A549 (cell line): ENCODE measurements around the gene PDE3A. TPM values are rescaled to one million over a fixed set of nuclear protein-coding genes. Genes with fewer than 3 reads are reported as not detected.

Source experiments
- ATAC-seq, 2 experiments: fragments of 200-7000 bp in 1 of 2; fragments of >200 bp in 1 of 2; cut with Nextera tagmentation in 1 of 2; cut with Tn5 transposase in 1 of 2; 3 replicates each; pipeline versions ENCODE4 v1.8.0 to v1.9.1; 2018 to 2020; ENCODE audit warnings: mild to moderate bottlenecking in 1 of 2, moderate library complexity in 1 of 2
- CTCF ChIA-PET: fragments of 300-600 bp; sonication (Branson Sonifier 250); formaldehyde crosslinking; extraction: SDS; loops from one replicate; lab custom pipeline; 2021; ENCODE audit warnings: antibody characterized with exemption, inconsistent platforms; lab: Yijun Ruan, JAX
- POLR2A ChIA-PET: fragments of 350-600 bp; formaldehyde crosslinking; extraction: SDS; loops from one replicate; lab custom pipeline; 2021; ENCODE audit warnings: antibody characterized with exemption, inconsistent platforms; lab: Yijun Ruan, JAX
- DNase-seq, 2 experiments: peaks; one replicate each; pipeline versions ENCODE4 v3.0.0 to v3.0.0-alpha.2; 2011 to 2016; ENCODE audit warnings: low read depth in 1 of 2, low spot score in 1 of 2
- FAIRE-seq: peaks from 2 replicates; lab custom pipeline; 2011; peaks lifted over from hg19 to GRCh38; lab: Jason Lieb, UNC
- H3K27ac ChIP-seq, 2 experiments: fragments of >200 bp; sonication (Bioruptor Twin); formaldehyde crosslinking; 3 replicates each; pipeline ENCODE4 v1.5.1; 2016 to 2017
- H3K4me1 ChIP-seq: fragments of >200 bp; sonication (Bioruptor Twin); formaldehyde crosslinking; 3 replicates; pipeline ENCODE4 v1.6.1; 2016
- H3K4me2 ChIP-seq: fragments of >200 bp; sonication (Bioruptor Twin); formaldehyde crosslinking; 3 replicates; pipeline ENCODE4 v1.6.1; 2016
- H3K4me3 ChIP-seq: fragments of >200 bp; sonication (Bioruptor Twin); formaldehyde crosslinking; 3 replicates; pipeline ENCODE4 v1.5.1; 2016
- H3K9me3 ChIP-seq: fragments of >200 bp; sonication (Bioruptor Twin); formaldehyde crosslinking; 3 replicates; pipeline ENCODE4 v1.6.1; 2016
- EHF ChIP-seq: fragments of 250-450 bp; sonication (Bioruptor Pico); IDR thresholded peaks from 2 replicates; pipeline ENCODE4 v1.5.0; 2020; ENCODE audit warnings: mild to moderate bottlenecking
- FOSL2 ChIP-seq, 2 experiments: fragments of 450-650 bp in 1 of 2; fragments of >200 bp in 1 of 2; sonication (Bioruptor Twin) in 1 of 2; formaldehyde crosslinking; IDR thresholded peaks; 2 replicates each; pipeline versions ENCODE4 v1.5.0 to v1.6.1; 2016 to 2020; ENCODE audit warnings: mild to moderate bottlenecking in 1 of 2, moderate library complexity in 1 of 2
- KDM5A ChIP-seq: fragments of 200-600 bp; sonication (generic); IDR thresholded peaks from 2 replicates; pipeline ENCODE4 v1.6.1; 2016; ENCODE audit warnings: antibody characterized with exemption, mild to moderate bottlenecking
- MAFK ChIP-seq: fragments of 450-650 bp; IDR thresholded peaks from 2 replicates; pipeline ENCODE4 v1.6.1; 2014; ENCODE audit not compliant: partially characterized antibody
- MYC ChIP-seq: IDR thresholded peaks from 2 replicates; pipeline ENCODE4 v1.6.1; 2012; ENCODE audit warnings: mild to moderate bottlenecking, inconsistent platforms, low read length, improper control_type of control experiment, borderline replicate concordance
- NFE2L2 ChIP-seq: fragments of 150-350 bp; conservative IDR thresholded peaks from 2 replicates; pipeline ENCODE4 v1.6.1; 2014; ENCODE audit warnings: low read length
- POLR2AphosphoS2 ChIP-seq: conservative IDR thresholded peaks from 2 replicates; pipeline ENCODE4 v1.6.1; 2012; ENCODE audit warnings: low read length, improper control_type of control experiment, inconsistent platforms
- RAD21 ChIP-seq, 2 experiments: fragments of >200 bp in 1 of 2; sonication (Bioruptor Twin) in 1 of 2; formaldehyde crosslinking in 1 of 2; IDR thresholded peaks in 1 of 2; conservative IDR thresholded peaks in 1 of 2; 2 replicates in 1 of 2; 3 replicates in 1 of 2; pipeline ENCODE4 v1.6.1; 2012 to 2018; ENCODE audit warnings: inconsistent platforms in 1 of 2
- RNF2 ChIP-seq: fragments of 200-600 bp; sonication (generic); IDR thresholded peaks from 2 replicates; pipeline ENCODE4 v1.6.1; 2016; ENCODE audit warnings: low read depth, mild to moderate bottlenecking, antibody characterized with exemption, moderate library complexity, borderline replicate concordance
- SMC3 ChIP-seq: fragments of >200 bp; sonication (Bioruptor Twin); formaldehyde crosslinking; IDR thresholded peaks from 3 replicates; pipeline ENCODE4 v1.6.1; 2018; ENCODE audit warnings: inconsistent platforms
- TFCP2L1 ChIP-seq: fragments of 250-450 bp; sonication (Bioruptor Pico); IDR thresholded peaks from 2 replicates; pipeline ENCODE4 v1.5.0; 2021; ENCODE audit warnings: mild to moderate bottlenecking
- TP53 ChIP-seq: fragments of 250-450 bp; sonication (Bioruptor Pico); IDR thresholded peaks from 2 replicates; pipeline ENCODE4 v1.5.0; 2021; ENCODE audit warnings: mild to moderate bottlenecking, moderate library complexity
- ZC3H11A ChIP-seq: fragments of 450-650 bp; IDR thresholded peaks from 2 replicates; pipeline ENCODE4 v1.6.1; 2014; ENCODE audit warnings: antibody characterized with exemption, mild to moderate bottlenecking
- ZNF302 ChIP-seq: fragments of 250-450 bp; sonication (Bioruptor Pico); IDR thresholded peaks from 2 replicates; pipeline ENCODE4 v1.9.0; 2021; ENCODE audit warnings: inconsistent platforms, mild to moderate bottlenecking, moderate library complexity
- WGBS: methylation state at CpG from one replicate; pipeline ENCODE4 v1.1.6; 2017; ENCODE audit errors: missing lambda C conversion rate; 5-methylcytosine and 5-hydroxymethylcytosine counted together
- polyA plus RNA-seq, 4 experiments: library from polyadenylated mRNA; depleted of rRNA in 3 of 4; stranded (reverse); fragments of >200 nt; fragmentation: RNase III in 1 of 4; extraction: RNeasy Plus Mini Kit Qiagen cat#74134 plus additional on column Dnase treatment in 1 of 4; gene quantifications; 2 replicates in 3 of 4; 3 replicates in 1 of 4; pipeline ENCODE4 v1.2.3, GENCODE V29; 2011 to 2017
- TF ChIP-seq, protein P1 (sequence below): IDR thresholded peaks from 2 replicates; pipeline ENCODE4 v1.6.1; 2012
- TF ChIP-seq, protein P2 (sequence below): fragments of 150-350 bp; IDR thresholded peaks from 2 replicates; pipeline ENCODE4 v1.6.1; 2014; ENCODE audit warnings: low read depth, mild to moderate bottlenecking, low read length
- TF ChIP-seq, protein P3 (sequence below): fragments of 200-600 bp; sonication (generic); IDR thresholded peaks from 2 replicates; pipeline ENCODE4 v1.6.1; 2016; ENCODE audit warnings: antibody characterized with exemption, mild to moderate bottlenecking, moderate library complexity

Gene PDE3A
- polyA plus RNA-seq, 2 of the 4 experiments (the other 2 are of a cell fraction): 7.6 to 12.7 TPM

DNA sequence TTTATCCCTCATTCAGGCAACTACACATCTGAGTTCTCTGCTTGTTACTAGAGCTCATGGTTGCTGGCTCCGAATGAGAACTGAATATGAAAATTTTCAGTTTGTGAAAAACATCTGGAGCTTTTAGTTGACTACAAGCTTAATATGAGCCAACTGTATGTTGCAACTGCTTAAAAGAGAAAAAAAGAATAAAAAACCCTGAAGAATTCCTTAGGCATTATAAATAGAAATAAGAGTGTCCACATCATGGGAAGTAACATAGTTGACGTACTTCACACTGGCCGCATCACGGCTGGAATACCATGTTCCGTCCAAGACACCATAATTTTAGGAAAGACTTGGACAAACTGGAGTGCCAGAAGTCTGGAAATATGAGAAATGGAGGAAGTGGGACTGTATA is 57.9 kb downstream of the PDE3A start:
- no peak for ATAC-seq
- FAIRE-seq: no peak
- 68% methylated on average over 5 of the region's 5 CpGs for WGBS
- H3K4me1 ChIP-seq: peaks cover 12% of the 10 kb centered on the region; the same call in 1 of the 3 replicates
- no peak overlapping the region for H3K4me3 ChIP-seq
- ChIA-PET POLR2A (no interaction called here), CTCF (no interaction called here)
- TF ChIP-seq EHF (CRISPR knock-in tag) (no peak), FOSL2 (IDR thresholded peaks at IDR 0.05) (no peak), FOSL2 (CRISPR knock-in tag; IDR thresholded peaks at IDR 0.05) (no peak), POLR2AphosphoS2 (no peak), RNF2 (no peak), NFE2L2 (no peak), KDM5A (no peak), ZC3H11A (no peak), ZNF302 (no peak), MYC (no peak)
- TF ChIP-seq, protein P1, sequence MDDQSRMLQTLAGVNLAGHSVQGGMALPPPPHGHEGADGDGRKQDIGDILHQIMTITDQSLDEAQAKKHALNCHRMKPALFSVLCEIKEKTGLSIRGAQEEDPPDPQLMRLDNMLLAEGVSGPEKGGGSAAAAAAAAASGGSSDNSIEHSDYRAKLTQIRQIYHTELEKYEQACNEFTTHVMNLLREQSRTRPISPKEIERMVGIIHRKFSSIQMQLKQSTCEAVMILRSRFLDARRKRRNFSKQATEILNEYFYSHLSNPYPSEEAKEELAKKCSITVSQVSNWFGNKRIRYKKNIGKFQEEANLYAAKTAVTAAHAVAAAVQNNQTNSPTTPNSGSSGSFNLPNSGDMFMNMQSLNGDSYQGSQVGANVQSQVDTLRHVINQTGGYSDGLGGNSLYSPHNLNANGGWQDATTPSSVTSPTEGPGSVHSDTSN: no peak
- TF ChIP-seq, protein P2, sequence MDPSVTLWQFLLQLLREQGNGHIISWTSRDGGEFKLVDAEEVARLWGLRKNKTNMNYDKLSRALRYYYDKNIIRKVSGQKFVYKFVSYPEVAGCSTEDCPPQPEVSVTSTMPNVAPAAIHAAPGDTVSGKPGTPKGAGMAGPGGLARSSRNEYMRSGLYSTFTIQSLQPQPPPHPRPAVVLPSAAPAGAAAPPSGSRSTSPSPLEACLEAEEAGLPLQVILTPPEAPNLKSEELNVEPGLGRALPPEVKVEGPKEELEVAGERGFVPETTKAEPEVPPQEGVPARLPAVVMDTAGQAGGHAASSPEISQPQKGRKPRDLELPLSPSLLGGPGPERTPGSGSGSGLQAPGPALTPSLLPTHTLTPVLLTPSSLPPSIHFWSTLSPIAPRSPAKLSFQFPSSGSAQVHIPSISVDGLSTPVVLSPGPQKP: no peak
- TF ChIP-seq, protein P3, sequence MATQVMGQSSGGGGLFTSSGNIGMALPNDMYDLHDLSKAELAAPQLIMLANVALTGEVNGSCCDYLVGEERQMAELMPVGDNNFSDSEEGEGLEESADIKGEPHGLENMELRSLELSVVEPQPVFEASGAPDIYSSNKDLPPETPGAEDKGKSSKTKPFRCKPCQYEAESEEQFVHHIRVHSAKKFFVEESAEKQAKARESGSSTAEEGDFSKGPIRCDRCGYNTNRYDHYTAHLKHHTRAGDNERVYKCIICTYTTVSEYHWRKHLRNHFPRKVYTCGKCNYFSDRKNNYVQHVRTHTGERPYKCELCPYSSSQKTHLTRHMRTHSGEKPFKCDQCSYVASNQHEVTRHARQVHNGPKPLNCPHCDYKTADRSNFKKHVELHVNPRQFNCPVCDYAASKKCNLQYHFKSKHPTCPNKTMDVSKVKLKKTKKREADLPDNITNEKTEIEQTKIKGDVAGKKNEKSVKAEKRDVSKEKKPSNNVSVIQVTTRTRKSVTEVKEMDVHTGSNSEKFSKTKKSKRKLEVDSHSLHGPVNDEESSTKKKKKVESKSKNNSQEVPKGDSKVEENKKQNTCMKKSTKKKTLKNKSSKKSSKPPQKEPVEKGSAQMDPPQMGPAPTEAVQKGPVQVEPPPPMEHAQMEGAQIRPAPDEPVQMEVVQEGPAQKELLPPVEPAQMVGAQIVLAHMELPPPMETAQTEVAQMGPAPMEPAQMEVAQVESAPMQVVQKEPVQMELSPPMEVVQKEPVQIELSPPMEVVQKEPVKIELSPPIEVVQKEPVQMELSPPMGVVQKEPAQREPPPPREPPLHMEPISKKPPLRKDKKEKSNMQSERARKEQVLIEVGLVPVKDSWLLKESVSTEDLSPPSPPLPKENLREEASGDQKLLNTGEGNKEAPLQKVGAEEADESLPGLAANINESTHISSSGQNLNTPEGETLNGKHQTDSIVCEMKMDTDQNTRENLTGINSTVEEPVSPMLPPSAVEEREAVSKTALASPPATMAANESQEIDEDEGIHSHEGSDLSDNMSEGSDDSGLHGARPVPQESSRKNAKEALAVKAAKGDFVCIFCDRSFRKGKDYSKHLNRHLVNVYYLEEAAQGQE: no peak
- no peak overlapping the region for H3K27ac ChIP-seq
- H3K9me3 ChIP-seq: no peaks in the 10 kb centered on the region
- H3K4me2 ChIP-seq: no peak overlapping the region
- no peak for DNase-seq

DNA sequence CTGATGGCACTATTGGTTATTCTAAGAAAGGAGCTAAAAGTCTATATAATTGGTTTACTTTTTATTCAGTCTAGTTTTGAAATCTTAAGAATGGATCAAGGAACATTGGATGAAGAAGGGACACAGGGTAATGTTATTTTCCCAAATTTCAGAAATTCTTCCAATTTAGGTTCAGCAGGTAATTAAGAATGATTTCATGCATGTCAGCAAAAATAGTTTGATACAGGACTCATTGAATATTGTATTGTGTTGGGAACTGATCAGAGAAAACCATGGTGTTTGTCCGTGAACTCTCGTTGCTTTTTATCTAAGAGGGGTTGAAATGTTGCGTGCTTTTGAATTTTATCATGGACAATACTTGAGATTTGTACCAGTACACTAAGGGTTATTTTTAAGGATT is 58.6 kb downstream of the PDE3A start:
- WGBS: 93% methylated on average over 3 of the region's 3 CpGs
- no peak overlapping the region for H3K4me2 ChIP-seq
- DNase-seq (no peak), FAIRE-seq (peak; percentile 28)
- H3K4me3 ChIP-seq: no peak overlapping the region
- CTCF ChIA-PET: no interaction called here
- POLR2A ChIA-PET: no interaction called here
- peak; percentile 89 for TF ChIP-seq MAFK
- TF ChIP-seq SMC3: no peak
- TF ChIP-seq, all 56 proteins: peak for 1
- H3K27ac ChIP-seq: no peak overlapping the region
- no peaks in the 10 kb centered on the region for H3K9me3 ChIP-seq
- H3K4me1 ChIP-seq: peaks cover 12% of the 10 kb centered on the region; the same call in 1 of the 3 replicates
- no peak for ATAC-seq

DNA sequence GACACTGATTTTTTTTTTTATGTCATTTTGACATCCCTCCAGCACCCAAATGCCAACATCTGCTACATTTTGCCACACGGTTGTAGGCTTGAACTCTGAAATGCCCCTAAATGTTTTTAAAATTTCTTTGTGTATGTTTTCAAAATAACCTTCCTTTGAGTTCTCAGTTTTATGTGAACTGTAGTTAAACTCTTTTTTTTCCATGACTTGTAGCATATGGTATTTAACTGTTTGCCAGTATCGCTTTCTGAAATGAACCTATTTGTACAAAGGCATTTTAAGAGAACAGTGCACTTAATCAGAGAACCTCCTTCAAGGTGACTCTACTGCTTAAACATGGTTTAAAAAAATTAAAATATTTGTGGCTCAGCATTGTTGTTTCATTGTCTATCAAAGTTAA is 61.5 kb downstream of the PDE3A start:
- TF ChIP-seq RAD21 (conservative IDR thresholded peaks at IDR 0.05 in 1 of 2, IDR thresholded peaks at IDR 0.05 in 1 of 2): no peak
- TF ChIP-seq ZC3H11A: no peak
- TF ChIP-seq TFCP2L1: no peak
- TF ChIP-seq TP53: no peak
- Histone ChIP-seq H3K27ac (no peak overlapping the region), H3K4me2 (no peak overlapping the region), H3K4me3 (no peak overlapping the region), H3K4me1 (peaks cover 8% of the 10 kb centered on the region; the same call in 1 of the 3 replicates), H3K9me3 (no peaks in the 10 kb centered on the region)
- POLR2A ChIA-PET: no interaction called here
- 76% methylated on average over 2 of the region's 2 CpGs for WGBS
- ATAC-seq: no peak
- no peak for FAIRE-seq
- no peak for DNase-seq
- CTCF ChIA-PET: no interaction called here
